Type B pancreatic cell (in vitro differentiated cells): Measurements from ENCODE around the gene HOXB4. TPM values are rescaled to one million over a fixed set of nuclear protein-coding genes. Genes with fewer than 3 reads are reported as not detected.

Source experiments
- DNase-seq: peaks from one replicate; pipeline ENCODE4 v3.0.0; 2021; ENCODE audit warnings: mixed read lengths; ENCODE audit not compliant: unreplicated experiment; ENCODE audit errors: extremely low spot score
- H3K27ac Mint-ChIP-seq: 2 replicates; pipeline ENCODE4 v1.8.0; 2021; ENCODE audit warnings: mild to moderate bottlenecking, mixed read lengths
- H3K27me3 Mint-ChIP-seq: 2 replicates; pipeline ENCODE4 v1.8.0; 2021; ENCODE audit warnings: mixed read lengths
- H3K36me3 Mint-ChIP-seq: 2 replicates; pipeline ENCODE4 v1.8.0; 2021; ENCODE audit warnings: mixed read lengths
- H3K4me1 Mint-ChIP-seq: one replicate; pipeline ENCODE4 v1.8.0; 2021; ENCODE audit warnings: mixed read lengths; ENCODE audit not compliant: unreplicated experiment
- H3K4me3 Mint-ChIP-seq: 2 replicates; pipeline ENCODE4 v1.8.0; 2021; ENCODE audit warnings: mild to moderate bottlenecking, mixed read lengths
- H3K9me3 Mint-ChIP-seq: 2 replicates; pipeline ENCODE4 v1.8.0; 2021; ENCODE audit warnings: mixed read lengths
- CTCF ChIP-seq: fragments of 200-600 bp; sonication (generic); conservative IDR thresholded peaks from 2 replicates; pipeline ENCODE4 v1.5.0; 2021; ENCODE audit warnings: antibody characterized with exemption, mild to moderate bottlenecking
- total RNA-seq: library from RNA; stranded (reverse); gene quantifications from 2 replicates; pipeline ENCODE4 v1.2.1, GENCODE V29; 2021; ENCODE audit warnings: low replicate concordance

Gene HOXB4
- total RNA-seq, 1 donor from 2014 or later: 27.0 TPM

GRCh38 chr17:48596000-48596734 lies 18.0 kb upstream of the HOXB4 start:
- no peak for TF ChIP-seq CTCF
- Mint-ChIP-seq H3K4me3 (peak overlapping the region; percentile 91), H3K27me3 (peaks cover 96% of the 10 kb centered on the region), H3K9me3 (no peaks in the 10 kb centered on the region), H3K36me3 (peaks cover 20% of the 10 kb centered on the region), H3K4me1 (peaks cover 54% of the 10 kb centered on the region), H3K27ac (peak overlapping the region; percentile 97)
- no peak for DNase-seq

GRCh38 chr17:48595278-48595999 lies 17.3 kb upstream of the HOXB4 start:
- DNase-seq: no peak
- no peak for TF ChIP-seq CTCF
- H3K27ac Mint-ChIP-seq: peak overlapping the region; percentile 97
- H3K36me3 Mint-ChIP-seq: peaks cover 22% of the 10 kb centered on the region
- peak overlapping the region; percentile 91 for H3K4me3 Mint-ChIP-seq
- H3K4me1 Mint-ChIP-seq: peaks cover 54% of the 10 kb centered on the region
- no peaks in the 10 kb centered on the region for H3K9me3 Mint-ChIP-seq
- peaks cover 94% of the 10 kb centered on the region for H3K27me3 Mint-ChIP-seq

- no peaks in the 10 kb centered on the region for H3K9me3 Mint-ChIP-seq
- no peak for TF ChIP-seq CTCF
- H3K4me1 Mint-ChIP-seq: peaks cover 56% of the 10 kb centered on the region
- no peak for DNase-seq
- H3K27me3 Mint-ChIP-seq: peaks cover 94% of the 10 kb centered on the region
- peaks cover 29% of the 10 kb centered on the region for H3K36me3 Mint-ChIP-seq
- H3K27ac Mint-ChIP-seq: peak overlapping the region; percentile 97
- peak overlapping the region; percentile 91 for H3K4me3 Mint-ChIP-seq
These were observed 16.6 kb upstream of the HOXB4 start for GRCh38 chr17:48594538-48595277.

- Mint-ChIP-seq H3K4me3 (peak overlapping the region; percentile 91), H3K4me1 (peaks cover 56% of the 10 kb centered on the region), H3K9me3 (no peaks in the 10 kb centered on the region), H3K27ac (peak overlapping the region; percentile 97), H3K36me3 (peaks cover 26% of the 10 kb centered on the region), H3K27me3 (peaks cover 94% of the 10 kb centered on the region)
- TF ChIP-seq CTCF: peak; percentile 96
- peak; percentile 95 for DNase-seq
These were observed 15.8 kb upstream of the HOXB4 start for GRCh38 chr17:48593840-48594537.

GRCh38 chr17:48593126-48593829 lies 15.1 kb upstream of the HOXB4 start, which contains the start of gene HOXB5:
Gene HOXB5 (minus strand): TSS chr17:48593779. CDS start chr17:48593682, 97 bp downstream.
- no peaks in the 10 kb centered on the region for H3K9me3 Mint-ChIP-seq
- peak within 1 kb of the TSS; percentile 91 for H3K4me3 Mint-ChIP-seq
- H3K4me1 Mint-ChIP-seq: peaks cover 54% of the 10 kb centered on the region
- no peak for DNase-seq
- H3K27ac Mint-ChIP-seq: peak within 1 kb of the TSS; percentile 97
- no peak for TF ChIP-seq CTCF
- peaks cover 94% of the 10 kb centered on the region for H3K27me3 Mint-ChIP-seq
- peaks cover 26% of the 10 kb centered on the region for H3K36me3 Mint-ChIP-seq
